ENCODE data around the gene EFCAB8. TPM values are rescaled to one million over a fixed set of nuclear protein-coding genes. Genes with fewer than 3 reads are reported as not detected.
"Not testable (repeated sequence)": the region's sequence is repeated elsewhere in the genome, so short reads cannot be mapped to it uniquely, and the experiment has no call there.

Gene EFCAB8
- total RNA-seq, 1 donor from 2014 or later = not detected

DNA sequence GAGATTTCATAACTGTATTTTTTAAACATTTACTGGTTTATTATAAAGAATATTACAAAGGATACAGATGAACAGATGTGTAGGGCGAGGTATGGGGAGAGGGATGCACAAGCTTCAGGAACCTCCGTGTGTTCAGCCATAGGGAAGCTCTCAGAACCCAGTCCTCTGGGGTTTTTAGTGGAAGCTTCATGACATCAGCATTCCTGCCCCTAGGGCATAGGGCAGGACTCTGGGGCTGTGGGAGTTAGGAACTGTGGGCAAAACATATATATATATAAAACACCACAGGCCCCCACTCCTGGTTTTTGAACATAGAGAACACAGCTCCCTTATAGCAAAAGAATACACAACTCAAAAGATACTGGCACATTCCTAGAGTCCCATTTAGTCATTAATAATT lies 21.9 kb downstream of the EFCAB8 start:
- DNase-seq (ENCODE audit: low spot score in 2 of 2) (no peak), FAIRE-seq (no peak)

DNA sequence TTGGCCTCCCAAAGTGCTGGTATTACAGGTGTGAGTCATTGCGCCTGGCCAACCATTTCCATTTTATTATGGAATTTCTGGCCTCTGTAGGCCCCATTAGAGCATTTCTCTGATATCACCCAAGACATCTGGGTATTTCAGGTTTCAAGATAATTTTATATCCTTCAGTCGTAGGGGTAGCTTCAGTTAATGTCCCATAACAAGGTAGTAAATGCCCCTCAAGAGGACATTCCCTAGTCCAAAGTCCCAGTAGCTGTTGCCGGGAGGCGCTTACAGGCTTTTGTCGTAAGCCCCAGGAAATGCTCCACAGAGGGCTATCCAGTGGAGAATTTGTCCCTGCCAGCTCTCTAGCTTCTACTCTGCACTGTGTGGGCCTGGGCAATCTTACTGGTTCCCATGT lies 24.4 kb downstream of the EFCAB8 start:
- FAIRE-seq = no peak
- DNase-seq (ENCODE audit: low spot score in 2 of 2) = no peak

DNA sequence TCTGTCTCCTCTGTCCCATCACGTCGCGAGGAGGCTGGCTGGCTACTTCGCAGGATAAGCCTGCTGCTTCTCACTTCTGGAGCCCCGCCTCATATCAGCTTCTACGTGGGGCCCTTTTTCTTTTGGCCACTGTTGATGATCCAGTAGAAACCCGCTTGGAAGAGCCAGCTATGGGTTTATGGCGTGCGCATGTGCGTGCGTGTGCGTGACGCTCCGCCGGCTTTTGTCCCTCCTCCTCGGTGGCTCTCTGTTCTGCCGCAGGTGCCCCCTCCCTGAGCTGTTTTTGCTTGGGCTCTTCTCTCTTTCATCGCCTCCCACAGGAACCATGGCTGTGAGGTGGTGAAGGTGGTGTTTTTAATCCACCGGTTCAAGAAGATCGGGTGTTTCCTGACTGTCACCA lies 26.5 kb downstream of the EFCAB8 start:
- DNase-seq (ENCODE audit: low spot score in 2 of 2) = no peak
- FAIRE-seq = no peak

DNA sequence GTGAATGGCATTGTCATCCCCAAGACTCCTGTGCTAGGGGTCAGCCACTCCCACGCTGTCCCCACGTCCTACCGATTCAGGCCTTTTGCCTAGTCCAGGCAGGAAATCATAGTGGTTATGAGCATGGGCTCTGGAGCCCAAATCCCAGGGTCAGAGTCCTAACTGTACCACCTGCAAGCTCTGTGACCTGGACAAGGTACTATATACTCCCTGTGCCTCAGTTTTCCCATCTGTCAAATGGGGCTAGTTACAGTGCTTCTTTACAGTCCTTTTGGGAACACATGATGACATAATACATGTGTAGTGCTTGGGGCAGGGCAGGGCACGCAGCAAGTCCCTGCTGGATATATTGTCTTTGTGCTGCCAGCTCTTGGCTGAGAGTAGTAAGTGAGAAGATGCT lies 27.2 kb downstream of the EFCAB8 start:
- DNase-seq (ENCODE audit: low spot score in 2 of 2) (no peak), FAIRE-seq (no peak)

DNA sequence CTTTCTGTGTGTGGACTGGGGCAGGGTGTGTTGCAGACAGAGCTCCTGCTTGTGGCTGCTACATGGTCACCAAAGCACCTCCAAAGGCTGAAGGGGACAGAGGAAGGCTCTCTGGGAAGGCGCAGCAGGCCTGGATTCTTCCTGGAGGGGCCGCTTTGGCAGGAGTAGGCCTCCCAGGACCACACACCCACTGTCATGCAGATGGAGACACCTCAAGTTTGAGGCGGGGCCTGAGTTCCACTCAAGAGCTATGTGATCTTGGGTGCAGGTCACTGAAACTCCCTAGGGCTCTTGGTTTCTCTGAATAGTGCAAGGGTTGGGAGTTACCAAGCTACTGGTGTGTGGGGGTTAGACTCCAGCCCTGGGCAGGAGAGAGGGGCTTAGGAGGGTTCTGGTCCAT lies 27.9 kb downstream of the EFCAB8 start:
- no peak for DNase-seq (ENCODE audit: low spot score in 2 of 2)
- FAIRE-seq = no peak

DNA sequence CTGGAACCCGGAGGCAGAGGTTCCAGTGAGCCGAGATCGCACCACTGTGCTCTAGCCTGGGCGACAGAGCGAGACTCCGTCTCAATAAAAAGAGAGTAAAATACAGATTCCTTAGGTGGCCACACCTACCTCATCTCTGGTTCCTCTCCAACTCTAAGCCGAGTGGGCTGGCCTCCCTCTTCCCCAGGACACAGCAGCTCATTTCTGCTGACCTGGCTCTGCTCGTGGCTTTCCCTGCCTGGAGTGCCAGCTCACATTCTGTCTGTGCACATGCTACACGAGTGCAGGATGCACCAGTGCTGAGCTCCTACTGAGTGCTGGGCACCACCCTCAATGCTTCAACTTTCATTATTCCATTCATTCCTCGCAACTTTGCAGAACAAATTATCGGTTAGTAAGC lies 28.8 kb downstream of the EFCAB8 start:
- DNase-seq (ENCODE audit: low spot score in 2 of 2) = no peak

DNA sequence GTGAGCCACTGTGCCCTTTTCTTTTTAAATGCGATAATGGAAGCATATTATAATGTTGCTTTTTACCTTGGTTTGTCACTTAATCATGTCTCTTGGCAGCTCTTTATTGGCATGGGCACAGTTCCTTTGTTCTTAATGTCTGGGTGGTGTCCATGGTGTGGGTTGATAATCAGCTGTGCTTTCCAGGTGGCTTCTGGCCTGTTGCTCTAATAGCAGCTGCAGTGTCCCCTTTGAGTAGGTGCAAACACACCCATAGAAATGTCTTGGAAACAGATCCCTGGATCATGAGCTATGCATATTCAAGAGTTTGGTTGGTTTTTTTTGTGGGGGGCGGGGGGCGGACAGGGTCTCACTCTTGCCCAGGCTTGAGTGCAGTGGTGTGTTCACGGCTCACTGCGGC lies 29.9 kb downstream of the EFCAB8 start:
- no peak for FAIRE-seq
- no peak for DNase-seq (ENCODE audit: low spot score in 2 of 2)

More for the DNA sequence above, 28.8 kb downstream of the EFCAB8 start:
- no peak for FAIRE-seq

DNA sequence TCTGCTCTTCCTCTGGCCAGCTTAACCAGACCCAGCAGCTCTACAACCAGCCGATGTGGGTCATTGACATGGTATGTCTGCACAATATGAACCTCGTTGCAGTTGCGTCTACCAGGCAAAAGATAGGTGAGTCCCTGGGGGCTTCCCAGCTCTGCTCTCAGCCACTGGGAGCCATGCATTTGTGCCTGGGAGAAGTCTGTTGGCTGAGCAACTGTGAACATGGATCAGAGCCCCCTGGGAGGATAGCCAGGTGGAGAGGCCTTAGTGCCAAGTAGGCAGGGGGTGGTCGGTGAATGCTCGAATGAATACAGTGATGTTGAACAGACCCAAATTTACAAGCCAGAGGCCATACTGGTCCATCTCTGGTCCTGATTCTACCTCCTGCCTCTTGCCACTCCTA lies 30.6 kb downstream of the EFCAB8 start:
- DNase-seq (ENCODE audit: low spot score in 2 of 2) (no peak), FAIRE-seq (no peak)

DNA sequence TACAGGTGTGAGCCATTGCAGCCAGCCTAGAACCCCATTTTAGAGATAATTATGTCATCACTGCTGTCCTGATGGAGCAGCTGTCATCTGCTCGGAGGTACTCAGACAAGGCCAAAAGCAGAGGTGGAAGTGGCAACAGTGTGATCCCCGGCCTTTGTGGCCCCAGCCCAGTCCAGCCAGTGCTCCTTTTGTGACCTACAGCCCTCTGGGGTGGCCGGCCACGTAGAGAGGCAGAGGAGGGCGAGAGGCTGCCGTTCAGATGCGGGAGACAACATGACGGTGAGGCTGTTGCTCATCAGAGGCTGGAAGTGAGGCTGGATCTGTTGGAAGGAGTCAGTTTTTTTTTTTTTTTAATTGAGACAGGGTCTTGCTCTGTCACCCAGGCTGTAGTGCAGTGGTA lies 32.8 kb downstream of the EFCAB8 start:
- FAIRE-seq (no peak), DNase-seq (ENCODE audit: low spot score in 2 of 2) (no peak)

DNA sequence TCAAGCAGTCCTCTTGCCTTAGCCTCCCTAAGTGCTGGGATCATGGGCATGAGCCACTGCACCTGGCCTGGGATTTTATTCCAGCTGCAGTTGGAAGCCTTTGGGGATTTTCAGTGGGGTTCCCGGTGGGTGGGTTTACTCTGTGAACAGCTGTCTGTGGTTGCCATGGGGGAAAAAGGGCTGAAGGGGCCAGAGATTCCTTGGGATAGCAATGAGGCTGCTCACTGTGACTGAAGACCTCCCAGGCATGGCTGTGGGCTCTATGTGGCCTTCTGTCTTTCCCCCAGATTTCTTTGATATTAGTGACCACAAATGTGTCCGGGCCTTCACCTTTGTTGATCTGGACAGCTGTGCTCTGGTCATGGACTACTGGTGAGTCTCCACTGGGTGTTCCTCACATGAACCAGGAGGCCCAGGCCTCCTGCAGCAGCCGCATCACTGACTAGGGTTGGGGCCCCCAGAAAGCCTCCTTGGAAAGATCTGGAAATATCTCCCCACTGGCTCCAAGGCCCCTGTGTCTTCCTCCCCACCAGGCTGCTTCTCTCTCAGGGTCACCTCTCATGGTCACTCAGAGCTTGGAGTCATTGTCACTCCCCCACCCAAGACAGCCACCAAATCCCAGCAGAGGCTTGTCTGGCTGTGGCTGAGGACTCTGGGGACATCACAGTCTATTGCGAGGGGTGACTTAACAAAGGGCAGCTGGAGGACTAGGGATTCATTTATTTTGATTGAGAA lies 33.4 kb downstream of the EFCAB8 start:
- FAIRE-seq (no peak), DNase-seq (ENCODE audit: low spot score in 2 of 2) (no peak)

DNA sequence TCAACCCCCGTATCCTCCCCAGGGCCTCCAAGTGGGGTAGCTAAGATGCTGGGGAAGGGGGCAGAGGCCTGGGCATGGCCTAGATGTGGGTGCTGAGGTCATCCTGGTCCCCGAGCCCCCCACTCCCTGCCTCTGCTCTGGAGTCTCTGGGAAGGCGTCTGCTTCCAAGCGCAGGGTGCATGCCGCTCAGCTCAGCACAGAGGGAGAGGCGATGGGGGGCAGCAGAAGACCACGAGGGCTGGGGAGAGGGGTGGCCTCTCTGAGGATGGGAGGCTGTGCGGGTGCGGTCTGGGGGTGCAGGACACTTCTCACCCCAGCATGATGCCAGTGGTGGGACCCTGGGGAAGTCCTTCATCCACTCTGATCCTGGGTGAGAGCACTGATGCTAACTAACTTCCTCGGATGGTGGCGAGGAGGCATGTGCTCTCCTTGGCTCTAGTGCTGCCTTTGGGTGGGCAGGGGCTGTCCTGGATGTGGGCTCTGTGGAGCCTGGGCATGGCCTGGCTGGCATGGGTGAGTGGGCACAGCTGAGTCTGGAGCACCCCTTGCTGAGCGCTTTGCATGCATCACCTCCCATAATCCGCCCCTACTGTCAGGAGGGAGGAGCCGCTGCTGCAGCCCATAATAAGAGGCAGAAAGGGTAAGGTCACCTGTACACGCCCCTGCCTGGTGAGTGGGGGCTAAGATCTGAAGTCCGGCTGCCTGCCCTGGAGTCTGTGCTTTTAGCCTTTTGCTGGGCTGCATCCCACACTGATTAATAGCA lies 34.7 kb downstream of the EFCAB8 start:
- DNase-seq (ENCODE audit: low spot score in 2 of 2) = no peak
- FAIRE-seq = no peak

DNA sequence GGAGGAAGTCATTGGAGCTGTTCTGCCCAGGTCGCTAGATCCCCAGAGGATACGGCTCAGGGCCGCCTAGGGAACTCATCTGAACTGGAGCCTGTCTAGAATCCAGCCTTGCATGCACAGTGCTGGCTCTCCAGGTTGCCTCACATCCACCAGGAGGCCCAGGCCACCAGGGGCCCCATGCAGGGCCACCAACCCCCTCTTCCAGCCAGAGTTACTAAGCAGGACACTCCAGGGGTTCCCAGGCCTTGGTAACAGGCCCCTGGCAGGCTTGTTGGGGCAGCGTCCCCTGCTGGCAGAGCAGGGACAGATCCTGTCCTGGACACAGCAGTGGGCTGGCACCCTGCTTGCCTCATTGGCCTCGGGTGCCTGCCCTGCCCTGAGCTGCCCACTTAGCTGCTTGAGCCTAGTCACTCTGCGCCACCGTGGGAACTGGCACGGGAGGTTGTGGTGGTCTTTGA lies 35.3 kb downstream of the EFCAB8 start:
- no peak for DNase-seq (ENCODE audit: low spot score in 2 of 2)
- no peak for FAIRE-seq

DNA sequence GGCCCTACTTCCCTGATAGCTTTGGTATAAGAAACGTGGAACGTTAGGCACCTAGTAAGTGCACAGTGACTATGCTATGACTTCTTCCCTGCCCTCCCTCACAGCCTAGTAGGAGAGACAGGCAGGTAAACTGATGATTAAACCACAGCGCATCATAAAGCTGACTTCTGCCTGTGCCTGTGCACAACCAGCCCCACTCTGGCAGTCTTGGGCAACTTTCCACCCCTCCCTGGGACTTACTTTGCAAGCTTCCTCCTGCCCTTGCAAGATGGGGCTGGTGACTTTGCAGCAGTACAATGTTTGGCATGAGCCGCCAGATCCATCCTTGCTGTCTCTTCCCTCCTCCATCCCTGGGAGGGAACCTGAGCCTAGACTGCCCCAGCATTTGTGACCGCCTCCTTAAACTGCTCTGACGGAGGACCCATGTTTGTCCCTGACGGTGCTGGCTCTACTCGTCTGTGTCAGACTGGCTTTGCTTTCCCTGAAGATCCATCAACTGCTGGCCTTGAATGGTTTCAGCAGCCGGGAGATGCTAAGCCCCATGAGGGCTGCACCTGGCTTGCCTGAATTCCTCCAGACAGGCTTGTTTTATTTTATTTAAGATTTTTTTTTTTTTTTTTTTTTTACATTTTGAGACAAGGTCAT lies 36.1 kb downstream of the EFCAB8 start:
- FAIRE-seq = no peak
- no peak for DNase-seq (ENCODE audit: low spot score in 2 of 2)

DNA sequence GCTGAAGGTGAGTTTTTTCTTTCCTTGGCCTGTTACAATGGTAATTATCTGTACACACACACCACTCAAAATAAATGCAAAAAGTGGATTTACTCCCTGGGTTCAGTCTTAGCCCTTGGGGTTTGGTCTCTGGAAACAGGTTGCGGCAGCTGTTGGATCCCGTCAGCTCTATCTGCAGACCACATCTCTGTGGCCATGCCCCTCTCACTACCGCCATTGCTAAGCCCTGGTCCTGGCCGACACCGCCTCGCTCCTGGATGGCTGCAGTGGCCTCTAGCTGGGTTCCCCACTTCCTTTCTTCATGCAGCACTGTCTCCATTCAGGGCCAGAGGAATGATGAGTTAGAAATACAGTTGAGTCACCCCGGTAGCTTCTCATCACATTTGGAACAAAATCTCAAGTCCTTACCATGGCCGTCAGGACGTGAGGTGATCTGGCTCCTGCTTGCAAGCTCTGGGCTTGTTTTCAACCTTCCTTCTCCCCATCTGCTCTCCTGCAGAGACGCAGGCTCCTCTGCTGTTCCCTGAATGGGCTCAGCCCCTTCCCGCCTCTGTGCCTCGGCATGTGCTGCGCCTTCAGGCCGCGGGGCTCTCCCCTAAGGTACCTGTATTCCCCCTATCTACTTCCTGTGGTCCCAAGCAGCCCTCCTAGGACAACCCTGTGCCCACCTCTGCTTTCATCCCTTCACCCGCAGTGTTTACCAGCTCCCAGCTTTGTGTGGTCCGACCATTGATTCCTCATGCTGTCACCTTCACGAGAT lies 38.0 kb downstream of the EFCAB8 start:
- FAIRE-seq = no peak

DNA sequence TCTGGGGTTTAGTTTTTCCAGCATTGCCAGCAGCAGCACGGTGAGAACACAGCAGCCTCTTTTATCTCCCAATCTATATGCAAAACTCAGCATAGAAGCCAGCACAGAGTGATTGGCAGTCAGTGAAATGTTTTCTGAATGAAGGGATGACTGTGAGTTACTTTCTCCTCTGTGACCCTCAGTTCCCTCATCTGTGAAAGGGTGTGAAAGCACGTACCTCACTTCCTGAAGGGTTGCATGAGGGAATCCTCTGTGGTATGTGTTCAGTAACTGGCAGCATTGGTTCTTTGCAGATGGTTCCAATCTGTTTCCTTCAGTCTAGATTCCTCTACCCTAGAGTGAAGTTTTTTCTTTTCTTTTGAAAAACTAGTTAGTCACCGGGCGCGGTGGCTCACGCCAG lies 40.0 kb downstream of the EFCAB8 start:
- no peak for DNase-seq (ENCODE audit: low spot score in 2 of 2)
- no peak for FAIRE-seq

More for the DNA sequence above, 38.0 kb downstream of the EFCAB8 start:
- DNase-seq (ENCODE audit: low spot score in 2 of 2) = no peak

DNA sequence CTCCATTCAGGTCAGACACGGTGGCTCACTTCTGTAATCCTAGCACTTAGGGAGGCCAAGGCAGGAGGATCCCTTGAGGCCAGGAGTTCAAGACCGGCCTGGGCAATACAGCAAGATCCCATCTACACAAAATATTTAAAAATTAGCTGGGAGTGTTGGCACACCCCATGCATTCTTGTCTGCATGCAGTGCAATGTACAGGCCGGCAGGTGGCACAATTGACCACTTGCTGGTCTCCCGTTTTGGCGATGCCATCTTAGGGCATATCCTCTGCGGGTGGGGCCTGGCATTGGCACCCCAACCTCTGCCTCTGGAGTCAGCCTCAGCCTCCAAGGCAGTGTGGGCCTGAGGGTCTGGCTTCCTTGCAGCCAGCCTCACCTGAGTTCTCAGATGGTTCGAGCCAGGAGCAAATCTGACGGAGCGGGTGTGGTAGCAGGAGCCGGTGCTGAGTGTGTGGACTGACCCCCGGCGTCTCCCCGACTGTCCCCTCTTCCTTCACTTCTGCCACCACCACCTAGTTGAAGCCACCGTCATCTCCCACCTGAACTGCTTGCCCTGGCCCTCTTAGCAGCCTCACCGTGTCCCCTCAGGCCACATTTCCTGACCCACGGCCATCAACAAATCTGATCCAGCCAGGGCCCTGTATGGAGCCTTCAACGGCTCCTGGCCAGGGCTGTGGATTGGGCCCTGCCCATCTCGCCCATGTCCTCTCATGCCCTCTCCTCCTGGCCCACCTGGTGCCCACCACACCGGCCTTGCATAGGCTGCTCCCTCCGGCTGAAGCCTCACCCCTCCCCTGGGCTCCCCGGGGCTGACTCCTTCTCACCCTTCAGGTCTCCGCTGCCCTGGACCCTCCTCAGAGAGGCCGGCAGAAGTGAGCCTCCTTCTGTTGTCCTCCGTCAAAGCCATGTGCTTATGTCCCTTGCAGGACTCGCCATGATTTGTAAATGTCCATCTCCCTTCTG lies 44.0 kb downstream of the EFCAB8 start:
- FAIRE-seq (no peak), DNase-seq (ENCODE audit: low spot score in 2 of 2) (peak; percentile 63 to 82)

DNA sequence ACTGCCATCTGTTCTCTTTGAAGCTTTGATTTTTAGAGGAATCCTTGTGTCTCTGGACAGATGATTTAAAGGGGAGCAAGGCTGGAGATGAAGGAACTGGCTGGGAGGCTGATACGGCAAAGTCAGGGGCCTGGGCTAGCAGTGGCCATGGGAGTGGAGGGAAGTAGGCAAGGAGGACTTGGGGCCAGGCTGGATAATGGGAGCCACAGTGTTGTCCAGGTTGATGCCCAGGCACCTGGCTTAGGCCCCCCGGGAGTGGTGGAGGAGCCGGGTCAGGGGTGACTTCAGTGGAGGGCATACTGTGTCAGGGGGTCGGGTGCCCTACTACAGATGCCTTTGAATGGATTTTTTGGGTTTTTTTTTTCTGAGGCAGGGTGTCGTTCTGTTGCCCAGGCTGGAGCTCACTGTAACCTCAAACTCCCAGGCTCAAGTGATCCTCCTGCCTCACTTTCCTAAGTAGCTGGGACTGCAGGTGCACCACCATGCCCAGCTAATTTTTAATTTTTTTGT lies 45.0 kb downstream of the EFCAB8 start:
- no peak for FAIRE-seq
- no peak for DNase-seq (ENCODE audit: low spot score in 2 of 2)

DNA sequence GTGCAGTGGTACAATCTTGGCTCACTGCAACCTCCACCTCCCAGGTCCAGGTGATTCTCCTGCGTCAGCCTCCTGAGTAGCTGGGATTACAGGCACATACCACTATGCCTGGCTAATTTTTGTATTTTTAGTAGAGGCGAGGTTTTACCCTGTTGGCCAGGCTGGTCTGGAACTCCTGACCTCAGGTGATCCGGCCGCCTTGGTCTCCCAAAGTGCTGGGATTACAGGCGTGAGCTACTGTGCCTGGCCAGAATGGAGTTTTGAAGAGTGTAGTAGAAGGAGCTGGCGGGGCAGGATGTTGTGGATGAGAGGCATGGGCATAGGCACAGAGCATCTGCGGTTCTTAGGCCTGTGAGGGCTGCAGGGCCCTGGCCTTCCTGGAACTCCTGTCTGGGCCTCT lies 46.0 kb downstream of the EFCAB8 start:
- not testable (repeated sequence) for FAIRE-seq; DNase-seq (ENCODE audit: low spot score in 2 of 2)

DNA sequence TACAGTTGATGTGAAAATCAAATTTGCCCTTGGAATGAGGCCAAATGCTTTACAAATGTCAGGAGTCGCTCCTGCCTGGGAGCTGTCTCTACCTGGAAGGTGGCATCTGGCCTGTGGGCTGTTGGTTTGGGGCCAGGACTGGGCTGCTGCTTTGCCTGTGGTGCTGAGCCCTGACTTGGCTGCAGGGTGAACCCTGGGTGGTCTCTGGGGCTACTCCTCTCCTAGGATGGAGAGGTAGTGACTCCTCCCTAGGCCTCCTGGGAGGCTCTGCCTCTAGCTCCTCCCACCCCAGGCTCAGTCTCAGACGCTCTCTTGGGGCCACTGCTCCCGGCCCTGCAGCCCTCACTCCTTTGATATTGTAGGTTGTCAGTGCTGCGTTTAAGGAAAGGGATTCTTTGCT lies 47.5 kb downstream of the EFCAB8 start:
- DNase-seq (ENCODE audit: low spot score in 2 of 2) = no peak
- FAIRE-seq = no peak
